GM19395 (cell line): ENCODE data around the gene MEN1.

ENCODE experiments used
- ATAC-seq: cut with Tn5 transposase; IDR thresholded peaks from one replicate; pipeline ENCODE4 v1.9.1; 2021; ENCODE audit warnings: mild to moderate bottlenecking, moderate library complexity; ENCODE audit not compliant: unreplicated experiment

MEN1 gene

DNA sequence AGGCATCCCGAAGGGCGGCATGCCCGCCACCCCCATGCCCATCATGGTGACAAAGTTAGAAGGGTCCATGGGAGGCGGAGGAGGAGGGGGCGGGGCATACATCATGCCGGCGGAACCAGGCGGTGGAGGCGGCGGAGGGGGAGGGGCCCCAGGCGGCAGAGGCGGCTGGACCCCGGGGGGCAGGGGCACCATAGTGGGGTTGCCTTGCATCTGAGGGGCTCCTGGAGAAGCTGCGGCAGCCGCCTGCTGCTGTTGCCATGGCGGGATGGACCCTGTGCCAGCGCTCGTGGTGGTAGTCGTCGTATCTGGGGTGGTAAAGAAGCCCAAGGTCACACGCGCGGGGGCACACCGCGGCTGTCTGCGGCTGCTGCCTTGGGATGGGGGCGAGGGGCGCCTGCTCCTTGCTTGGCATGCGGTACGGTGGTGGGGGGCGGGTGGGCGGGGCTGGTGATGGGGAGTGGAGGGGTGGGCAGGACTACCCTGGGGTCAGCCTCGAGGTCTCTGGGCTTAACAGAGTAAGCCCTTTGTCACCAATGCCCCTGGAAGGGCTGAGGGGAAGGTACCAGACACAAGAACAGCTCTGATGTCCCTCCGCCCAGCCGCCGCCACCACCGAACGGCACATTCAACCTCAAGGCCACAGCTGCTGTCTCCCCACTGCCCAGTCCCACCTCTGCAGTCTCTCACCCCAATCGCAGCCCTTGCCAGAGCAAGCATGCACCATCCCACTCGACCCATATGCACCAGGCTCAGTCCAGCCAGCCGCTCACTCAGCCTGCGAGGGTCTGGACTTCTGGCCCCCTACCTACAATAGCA is 44.3 kb downstream of the MEN1 start:
- ATAC-seq, result no peak

DNA sequence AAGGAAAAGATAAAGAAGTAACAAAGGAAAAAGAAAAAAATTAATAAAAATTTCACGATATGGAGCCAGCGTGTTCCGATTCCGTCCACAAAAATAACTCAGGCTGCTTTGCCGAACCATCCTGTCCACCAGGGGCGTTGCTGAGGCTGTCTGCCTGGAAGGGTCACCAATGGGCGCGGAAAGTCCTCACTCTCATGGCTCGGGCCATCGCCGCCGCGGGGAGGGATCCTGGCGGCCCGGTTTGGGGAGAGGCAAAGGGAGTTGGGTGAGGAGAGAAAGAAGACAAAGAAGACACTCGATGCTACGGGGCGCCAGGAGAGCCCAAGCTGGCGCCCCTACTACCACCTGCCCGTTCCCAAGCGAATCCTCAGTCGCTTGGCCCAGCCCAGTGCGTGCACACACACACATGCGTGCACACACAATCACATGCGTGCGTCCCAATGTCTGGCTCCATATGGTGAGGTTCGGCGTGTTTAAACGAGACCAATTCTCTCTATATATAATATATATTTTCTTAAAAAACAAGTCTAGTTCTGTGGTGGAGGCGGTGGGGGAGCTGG is 45.0 kb downstream of the MEN1 start:
- ATAC-seq, result no peak

DNA sequence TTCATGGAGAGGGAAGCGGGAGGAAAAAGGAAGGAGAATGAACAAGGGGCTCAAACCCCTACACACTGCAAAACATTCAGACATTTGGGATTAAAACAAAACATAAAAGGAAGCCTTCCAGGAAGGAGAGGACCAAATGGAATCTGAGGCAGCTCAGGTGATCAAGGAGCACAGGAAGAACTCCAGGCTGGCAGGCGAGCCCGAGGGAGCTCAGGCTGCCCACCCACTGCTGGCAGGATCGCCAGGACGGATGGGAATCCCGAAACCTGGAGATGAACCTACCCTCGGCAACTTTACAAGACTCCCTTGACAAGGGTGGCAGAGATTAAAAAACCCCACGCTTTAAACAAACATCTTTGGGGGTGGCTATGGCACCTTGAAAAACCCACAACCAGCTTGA is 45.6 kb downstream of the MEN1 start:
- ATAC-seq, result no peak

DNA sequence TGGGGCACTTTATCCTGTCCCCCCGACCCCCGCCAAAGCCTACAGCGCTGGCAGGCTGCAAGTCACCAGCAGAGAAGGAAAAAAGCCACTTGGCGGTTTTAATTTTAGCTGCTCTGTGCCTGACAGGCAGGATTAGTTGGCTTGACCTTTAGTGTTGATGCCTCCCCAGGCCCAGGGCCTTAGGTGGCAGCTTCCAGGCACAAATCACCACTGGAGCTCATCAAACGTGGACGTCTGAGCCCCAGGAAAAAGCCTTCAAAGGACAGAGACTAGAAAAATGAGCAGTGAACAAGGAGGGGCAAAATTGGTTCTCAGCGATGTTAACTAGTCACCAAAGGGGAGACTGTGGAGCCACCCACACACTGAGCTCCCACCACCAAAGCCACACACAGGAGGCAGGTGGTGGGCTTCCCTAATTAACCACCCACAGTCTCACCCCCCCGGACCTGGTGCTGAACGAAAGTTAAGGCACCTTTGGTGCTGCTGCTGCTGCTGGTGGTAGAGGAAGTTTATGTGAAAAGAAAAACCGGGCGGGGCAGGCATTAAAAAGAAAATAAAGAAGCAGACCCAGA is 46.2 kb downstream of the MEN1 start:
- ATAC-seq, result no peak

DNA sequence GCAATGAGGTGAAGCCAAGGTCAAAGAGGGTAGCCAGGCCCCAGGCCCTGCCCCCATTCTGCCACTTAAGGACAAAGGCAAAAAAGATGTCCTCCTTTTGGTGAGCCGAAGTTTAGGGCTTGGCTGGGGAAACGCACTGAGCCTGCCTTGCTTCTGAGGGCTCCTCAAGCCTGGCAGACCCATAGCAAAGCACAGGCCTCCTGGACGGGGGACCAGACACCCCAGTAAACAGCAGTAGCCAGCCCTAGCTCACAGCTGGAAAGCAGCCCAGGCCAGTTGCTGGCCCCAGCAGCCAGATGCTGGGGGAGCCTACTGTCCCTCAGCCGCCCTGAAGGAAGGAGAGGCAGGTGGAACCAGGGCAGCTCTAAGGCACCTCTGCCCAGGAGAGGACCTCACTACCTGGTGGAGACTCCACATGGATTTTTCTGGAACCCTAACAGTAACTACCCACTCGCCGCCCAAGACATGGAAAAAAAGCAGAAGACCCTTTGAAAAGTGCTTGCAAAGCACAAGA is 46.8 kb downstream of the MEN1 start:
- ATAC-seq, result no peak

DNA sequence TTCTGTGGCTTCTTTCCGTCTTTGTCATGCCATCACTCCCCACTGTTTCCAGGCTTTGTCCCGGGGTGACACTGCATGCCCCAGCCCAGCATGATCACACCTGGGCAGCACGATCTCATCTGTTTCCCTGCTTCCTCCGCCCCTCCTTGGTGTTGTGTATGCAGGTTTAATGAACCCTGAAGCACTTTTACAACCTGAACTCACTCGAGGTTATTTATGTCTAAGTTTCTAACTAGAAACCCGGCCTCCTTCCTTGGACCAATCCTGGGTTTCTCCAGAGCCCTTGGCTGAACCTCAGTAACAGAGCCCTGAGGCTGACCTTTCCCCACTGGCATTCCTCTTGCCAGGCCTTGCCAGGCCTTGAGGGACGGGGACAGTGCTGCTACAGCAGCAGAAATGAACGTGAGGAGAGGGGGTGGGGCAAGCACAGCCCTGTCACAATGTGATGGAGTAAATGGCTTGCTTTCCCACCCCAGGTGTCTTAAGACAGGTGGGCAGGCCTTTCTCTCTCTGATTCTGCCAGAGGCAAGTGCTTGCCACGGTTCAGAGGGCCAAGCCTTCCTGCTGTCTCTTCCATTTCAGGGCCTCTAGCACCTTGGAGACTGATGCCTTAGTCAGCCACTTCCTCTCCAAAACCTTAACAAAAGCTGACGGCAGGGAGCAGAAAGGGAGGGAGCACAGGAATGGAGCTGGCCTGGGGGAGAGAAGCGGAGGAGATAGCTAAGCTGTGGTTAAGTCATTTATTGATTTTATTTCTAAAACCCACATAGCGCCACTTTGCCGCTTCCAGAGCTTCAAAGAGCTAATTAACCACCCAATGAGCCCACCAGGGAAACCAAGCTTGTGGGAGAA is 47.5 kb downstream of the MEN1 start:
- no peak for ATAC-seq

DNA sequence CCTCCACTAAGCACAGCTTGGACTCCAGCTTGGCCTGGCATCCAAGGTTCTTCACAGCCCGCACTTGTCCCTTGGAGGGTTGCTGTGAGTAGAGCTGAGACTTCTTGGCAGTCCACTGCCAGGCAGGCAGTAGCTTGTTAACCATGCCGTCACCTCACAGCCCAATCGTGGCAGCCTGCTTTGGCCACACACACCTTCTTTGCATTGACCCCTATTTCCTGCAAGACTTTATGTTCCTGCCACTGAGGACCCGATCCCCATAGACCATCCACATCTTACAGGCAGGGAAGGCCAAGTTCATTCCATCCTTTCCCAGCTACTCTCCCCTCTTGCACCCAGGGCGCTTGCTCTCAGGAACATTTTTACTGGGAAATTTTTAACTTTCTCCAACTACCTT is 48.1 kb downstream of the MEN1 start:
- no peak for ATAC-seq

DNA sequence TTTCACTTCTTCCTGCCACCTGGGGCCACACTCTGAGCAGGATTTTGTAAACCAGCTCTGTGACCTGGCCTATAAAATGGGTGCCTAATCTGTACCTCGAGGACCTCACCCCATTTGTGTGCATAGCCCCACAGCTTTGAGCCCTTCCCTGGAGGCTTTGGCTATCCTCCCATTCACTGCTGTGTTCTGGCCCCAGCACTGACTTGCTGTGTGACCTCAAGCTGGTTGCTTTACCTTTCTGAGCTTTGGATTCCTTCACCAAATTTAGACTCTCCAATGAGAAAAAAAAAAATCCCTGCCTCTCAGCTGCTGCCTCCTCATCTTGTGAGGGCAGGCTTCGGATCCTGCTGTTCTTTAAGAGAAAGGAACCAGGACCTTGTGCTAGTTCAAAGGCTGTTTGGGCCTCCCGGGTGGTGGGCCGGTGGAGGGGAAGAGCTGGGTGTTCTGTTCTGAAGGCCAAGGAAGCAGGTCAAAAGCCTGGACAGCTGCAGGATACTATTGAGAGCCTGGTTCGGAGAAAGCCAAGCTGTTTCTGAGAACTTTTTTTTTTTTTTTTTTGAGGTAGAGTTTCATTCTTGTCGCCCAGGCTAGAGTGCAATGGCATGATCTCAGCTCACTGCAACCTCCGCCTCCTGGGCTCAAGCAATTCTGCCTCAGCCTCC is 49.5 kb downstream of the MEN1 start:
- ATAC-seq, result no peak

DNA sequence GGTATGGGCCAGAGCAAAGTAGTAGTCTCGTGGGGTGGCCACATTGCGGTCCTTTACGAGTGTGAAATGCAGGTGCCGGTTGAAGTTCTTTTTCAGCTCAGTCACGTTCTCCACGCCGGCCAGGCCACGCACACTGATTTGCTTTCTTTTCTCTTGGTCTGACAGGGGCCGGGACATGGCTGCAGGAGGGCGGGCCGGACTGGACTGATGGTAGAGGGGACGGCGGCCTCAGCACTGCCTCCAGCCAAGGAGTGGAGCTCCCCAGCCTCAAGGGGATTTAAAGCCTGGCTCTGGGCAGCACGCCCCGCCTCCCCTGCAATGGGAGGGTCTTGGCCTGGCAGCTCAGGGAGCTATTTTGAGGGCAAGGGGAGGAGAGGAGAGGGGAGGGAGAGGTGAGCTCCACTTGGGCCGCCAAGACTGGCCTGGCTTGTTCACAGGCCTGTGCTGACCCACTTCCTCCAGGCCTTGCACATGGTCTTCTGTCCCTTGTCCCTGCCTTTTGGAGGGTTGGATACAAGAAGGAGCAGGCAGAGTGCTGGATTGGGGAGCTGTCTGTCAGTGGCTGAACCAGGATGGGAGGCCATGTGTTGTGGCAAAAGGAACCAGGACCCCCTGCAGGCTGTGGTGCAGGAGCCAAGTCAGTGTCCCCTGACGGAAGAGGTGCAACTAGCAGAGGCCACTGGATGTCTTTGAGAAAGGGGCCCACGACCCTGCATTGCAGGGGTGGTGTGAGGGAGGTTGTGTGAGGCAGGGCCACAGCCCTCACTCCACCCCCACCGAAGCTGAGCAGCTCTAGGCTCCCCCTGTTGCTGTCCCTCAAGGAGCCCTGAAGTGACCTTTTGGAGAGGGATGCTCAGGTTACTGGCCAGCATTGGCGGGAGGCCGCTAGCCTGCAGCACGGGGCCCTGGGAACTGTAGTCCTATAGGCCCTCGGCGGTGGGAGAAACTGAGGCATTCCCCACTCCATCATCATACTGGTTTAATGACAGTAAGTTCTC is 50.3 kb downstream of the MEN1 start, which contains the start of gene PYGM:
PYGM (minus strand) TSS at position 253 of the 998 bp plus-strand sequence; CDS start at position 177, 76 bp downstream.
- no peak for ATAC-seq

DNA sequence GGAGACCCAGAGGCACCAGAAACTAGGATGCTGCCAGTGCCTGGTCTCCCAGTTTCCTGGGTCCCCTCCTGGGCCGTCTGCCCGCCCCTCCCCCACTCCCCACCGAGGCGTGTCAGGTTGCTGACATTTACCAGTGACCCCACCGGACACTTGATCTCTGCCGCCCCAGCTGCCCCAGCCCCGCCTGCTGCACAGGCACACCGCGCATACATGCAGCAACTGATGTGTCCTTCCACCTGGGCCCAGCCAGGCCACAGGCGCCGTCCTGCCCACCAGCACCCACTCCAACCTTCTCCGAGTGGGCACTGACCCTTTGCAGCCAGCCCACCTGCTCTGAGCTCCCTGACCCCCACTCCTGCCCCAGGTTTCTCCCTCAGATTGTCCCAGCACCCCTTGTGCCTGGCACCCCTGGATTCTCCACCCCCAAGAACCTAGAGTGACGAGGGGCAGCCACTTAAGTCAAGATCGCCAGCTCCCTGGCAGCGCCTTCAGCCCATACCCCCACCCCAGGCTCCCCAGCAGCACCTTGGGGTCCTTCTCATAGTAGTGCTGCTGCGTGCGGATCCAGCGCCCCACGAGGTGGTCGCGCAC is 51.1 kb downstream of the MEN1 start:
- ATAC-seq, result no peak

DNA sequence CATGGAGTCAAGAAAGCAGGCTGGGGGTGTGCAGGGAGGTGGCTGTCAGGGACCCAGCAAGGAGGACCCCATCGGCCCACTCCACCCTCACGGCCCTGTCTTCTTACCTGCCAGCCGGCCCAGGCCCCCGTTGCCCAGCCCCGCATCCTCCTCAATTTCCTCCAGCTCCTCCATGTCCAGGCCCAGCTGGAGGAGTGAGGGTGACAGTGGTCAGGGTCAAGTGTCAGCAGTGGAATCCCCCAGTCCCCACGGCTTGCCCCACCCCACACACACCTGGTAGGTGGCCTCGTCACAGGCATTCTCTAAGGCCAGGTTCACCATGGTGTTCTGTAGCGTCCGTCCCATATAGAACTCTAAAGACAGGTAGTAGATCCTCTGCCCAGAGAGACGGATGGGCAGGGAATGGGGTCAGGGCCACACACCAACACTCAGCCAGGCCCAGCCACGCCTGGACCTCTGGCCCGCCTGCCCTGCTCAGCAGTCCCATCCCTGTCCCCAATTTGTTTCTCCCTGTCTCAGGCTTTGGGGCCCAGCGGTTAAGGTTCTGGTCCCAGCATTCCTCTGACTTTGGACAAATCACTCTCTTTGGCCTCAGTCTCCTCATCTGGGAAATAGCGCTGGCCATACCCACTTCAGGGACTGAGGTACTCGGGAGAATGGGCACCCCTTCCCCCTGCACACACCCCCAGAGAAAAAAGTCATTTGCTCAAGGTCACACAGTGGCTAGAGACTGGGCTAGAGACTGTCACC is 51.8 kb downstream of the MEN1 start:
- ATAC-seq, result no peak

DNA sequence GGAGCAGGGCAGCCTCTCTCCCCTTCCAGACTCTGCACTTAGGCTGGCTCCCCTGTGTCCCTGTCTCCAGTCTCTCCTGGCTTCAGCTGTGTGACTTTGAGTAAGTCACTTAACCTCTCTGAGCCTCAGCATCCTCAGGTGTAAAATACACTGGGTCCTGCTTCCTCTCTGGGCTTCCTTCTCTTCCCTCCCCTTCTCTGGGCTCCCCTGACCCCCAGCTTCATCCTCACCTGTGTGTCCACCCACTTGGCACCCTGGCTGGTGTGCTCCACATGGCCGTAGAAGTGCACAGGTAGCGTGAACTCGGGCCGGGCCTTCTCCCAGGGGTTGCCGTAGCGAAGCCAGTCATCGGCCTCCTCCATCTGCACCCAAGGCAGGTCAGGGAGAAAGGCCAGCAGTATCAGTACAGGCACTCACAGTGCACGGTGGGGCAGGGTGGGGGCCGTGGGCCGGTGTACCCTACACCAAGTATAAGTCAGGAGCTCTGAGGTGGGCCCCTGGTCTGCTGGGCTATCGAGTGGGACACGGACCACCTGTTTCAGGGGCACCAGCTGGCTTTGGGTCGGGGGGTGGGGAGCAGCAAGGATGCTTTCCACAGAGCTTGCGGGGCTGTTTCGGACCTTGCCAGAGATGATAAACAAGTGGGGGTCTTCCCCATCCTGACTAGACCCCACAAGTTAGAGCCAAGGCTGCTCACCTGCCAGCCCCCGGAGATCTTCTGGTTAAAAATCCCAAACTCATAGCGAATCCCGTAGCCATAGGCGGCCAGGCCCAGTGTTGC is 52.6 kb downstream of the MEN1 start:
- no peak for ATAC-seq

DNA sequence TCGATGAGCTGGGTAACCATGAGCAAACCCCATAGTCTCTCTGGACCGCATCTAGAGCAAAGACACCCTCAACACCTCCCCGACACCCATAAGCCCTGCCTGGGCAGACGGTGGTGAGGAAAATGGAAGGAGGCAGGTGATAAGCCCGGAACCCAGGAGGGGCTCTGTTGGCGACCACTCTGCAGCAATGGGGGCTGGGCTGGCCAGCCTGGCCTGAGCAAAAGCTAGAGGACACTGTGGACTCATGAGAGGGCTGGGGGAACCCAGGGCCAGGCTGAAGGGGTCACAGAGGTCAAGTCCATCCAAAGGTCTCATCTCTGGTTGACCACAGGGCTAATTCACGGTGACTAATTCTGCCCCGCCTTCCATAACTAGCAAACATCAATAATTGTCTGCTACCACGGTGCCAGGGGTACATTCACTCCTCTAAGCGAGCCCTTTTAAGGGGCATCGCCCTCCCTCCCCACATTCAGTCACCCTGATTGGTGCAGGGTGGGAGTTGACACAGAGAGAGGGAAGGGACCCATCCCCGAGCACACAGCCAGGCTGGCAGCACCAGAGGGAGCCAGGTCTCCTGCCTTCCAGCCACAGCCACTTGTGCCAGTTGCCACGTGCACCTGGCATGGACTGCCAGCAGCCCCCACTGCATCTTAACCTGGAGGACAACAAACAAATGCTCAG is 54.5 kb downstream of the MEN1 start:
- ATAC-seq, result no peak

DNA sequence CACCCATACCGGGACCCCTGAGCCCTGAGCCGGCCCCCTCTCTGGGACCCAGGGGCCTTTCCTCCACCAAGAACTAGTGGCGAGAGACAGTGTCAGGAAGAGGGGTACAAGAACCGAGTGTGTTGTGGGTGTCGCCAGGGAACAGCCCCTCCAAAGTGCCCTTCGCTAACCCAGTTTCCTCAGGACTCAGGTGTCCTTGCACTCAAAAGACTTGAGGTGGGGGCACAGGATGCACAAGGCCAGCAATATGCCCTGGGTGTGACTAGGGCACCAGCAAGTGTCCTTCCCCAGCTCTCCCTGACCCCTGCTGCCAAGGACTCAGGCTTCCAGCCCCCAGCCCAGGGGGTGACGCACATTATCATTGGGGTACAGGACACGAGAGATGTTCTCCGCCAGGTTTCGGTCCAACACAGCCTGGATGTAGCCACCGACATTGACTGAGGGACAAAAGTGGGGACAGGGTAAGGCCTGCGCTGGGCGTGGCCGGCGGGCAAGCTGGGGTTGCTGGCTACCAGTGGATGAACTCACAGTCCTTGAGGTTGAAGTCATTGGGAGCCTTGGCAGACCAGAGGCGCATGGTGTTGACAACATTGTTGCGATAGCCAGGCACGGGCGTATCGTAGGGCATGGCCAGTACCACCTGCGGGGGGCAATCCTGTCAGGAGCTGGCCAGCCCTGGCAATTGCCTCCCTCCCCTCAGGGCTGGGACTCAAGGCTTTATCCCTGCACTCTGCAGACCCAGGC is 55.3 kb downstream of the MEN1 start:
- ATAC-seq, result no peak

DNA sequence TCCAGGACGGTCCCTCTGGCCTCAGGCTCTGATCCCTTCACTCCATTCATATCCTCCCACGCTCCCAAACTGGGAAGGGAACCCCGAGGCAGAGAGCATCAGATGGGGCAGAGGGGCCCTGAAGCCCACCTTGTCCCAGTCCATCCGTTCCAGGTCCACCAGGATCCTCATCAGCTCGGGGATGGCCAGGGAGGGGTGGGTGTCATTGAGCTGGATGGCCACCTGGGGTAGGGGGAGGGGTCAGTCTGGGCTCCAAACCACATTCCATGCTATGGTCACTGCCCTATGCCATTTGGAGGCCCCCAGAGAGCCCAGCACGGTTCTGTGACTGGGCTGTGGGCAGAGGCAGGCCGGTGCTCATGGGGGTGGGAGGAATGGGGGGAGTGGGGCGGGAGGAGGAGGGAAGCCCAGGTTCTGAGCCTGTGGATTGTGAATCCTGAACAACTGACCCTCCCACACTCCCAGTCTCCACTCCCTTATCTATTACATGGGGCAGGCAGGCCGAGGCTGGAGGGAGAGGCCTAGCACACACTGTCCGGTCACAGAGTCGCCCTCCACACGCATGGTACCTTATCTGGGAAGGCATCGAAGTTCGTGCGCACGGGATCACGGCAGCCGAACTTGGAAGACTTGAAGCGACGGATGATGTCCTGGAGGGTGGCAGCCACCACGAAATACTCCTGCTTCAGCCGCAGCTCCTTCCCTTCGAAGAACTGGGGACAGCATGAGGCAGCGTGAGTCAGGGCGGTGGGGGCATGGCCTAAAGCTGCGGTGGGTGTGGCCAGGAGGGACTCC is 56.0 kb downstream of the MEN1 start:
- ATAC-seq, result no peak
